MG63 (cell line): ENCODE results near the gene PRKG1. TPM values are rescaled to one million over a fixed set of nuclear protein-coding genes. Genes with fewer than 3 reads are reported as not detected.
"Not testable (repeated sequence)": the region's sequence is repeated elsewhere in the genome, so short reads cannot be mapped to it uniquely, and the experiment has no call there.

ENCODE experiments used
- DNase-seq: peaks from one replicate; pipeline ENCODE4 v3.0.0-alpha.2; 2020
- H3K27me3 ChIP-seq: fragments of 250-450 bp; sonication (Bioruptor Pico); 2 replicates; pipeline ENCODE4 v1.5.1; 2020; ENCODE audit warnings: mild to moderate bottlenecking, moderate library complexity
- H3K36me3 ChIP-seq: fragments of 250-450 bp; sonication (Bioruptor Pico); 2 replicates; pipeline ENCODE4 v1.5.1; 2020; ENCODE audit warnings: mild to moderate bottlenecking, moderate library complexity
- H3K4me3 ChIP-seq: fragments of 250-450 bp; sonication (Bioruptor Pico); 2 replicates; pipeline ENCODE4 v1.5.1; 2020; ENCODE audit warnings: mild to moderate bottlenecking, moderate library complexity
- H3K9me3 ChIP-seq: fragments of 250-450 bp; sonication (Bioruptor Pico); 2 replicates; pipeline ENCODE4 v1.5.1; 2020; ENCODE audit warnings: mild to moderate bottlenecking, moderate library complexity
- total RNA-seq: library from RNA; depleted of rRNA; stranded (reverse); fragments of >200 nt; shearing (Covaris generic); gene quantifications from 2 replicates; pipeline ENCODE4 v1.2.3, GENCODE V29; 2014; ENCODE audit warnings: low replicate concordance

The PRKG1 gene
- total RNA-seq, 1 experiment from 2014 or later = 3.9 TPM

DNA sequence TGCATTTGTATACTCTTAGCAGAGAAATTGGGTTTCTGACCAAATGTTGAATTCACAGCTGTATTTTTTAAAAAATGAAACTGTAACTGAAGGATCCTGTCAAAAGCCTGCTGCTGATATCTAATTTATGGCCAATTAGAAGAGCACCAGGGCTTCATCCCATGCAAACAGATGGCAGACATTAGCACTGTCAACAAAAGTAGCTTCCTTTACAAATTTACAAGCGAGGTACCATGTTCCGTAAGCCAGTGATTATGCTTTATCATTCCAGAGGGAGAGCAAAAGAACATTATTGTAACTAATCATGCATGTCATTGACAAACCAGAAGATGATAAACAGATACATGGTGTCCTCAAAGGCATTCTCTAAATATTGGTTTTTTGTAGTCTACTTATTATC is 1062.6 kb downstream of the PRKG1 start:
- no peak for DNase-seq
- Histone ChIP-seq H3K27me3 (no peaks in the 10 kb centered on the region), H3K36me3 (no peaks in the 10 kb centered on the region), H3K4me3 (no peak overlapping the region), H3K9me3 (no peaks in the 10 kb centered on the region)

DNA sequence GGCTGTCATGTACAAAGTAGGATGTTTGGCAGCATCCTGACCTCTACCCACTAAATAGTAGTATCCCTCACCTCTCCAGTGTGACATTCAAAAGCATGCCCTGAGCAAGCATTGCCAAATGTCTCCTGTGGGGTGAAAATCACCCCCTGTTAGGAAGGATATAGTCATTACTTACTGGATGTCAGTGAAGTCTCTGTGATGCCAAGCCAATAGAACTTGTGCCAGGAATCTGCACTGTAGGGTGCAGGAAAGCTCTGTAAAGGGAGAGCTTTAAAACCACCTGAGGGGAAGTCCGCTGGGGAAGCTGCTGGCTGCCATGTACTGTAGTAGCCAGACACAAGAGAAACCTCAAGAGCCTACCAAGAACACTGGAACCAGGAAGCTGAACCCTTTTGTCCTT is 1069.1 kb downstream of the PRKG1 start:
- DNase-seq = peak; percentile 25
- Histone ChIP-seq H3K9me3 (no peaks in the 10 kb centered on the region), H3K27me3 (no peaks in the 10 kb centered on the region), H3K4me3 (no peak overlapping the region), H3K36me3 (no peaks in the 10 kb centered on the region)

DNA sequence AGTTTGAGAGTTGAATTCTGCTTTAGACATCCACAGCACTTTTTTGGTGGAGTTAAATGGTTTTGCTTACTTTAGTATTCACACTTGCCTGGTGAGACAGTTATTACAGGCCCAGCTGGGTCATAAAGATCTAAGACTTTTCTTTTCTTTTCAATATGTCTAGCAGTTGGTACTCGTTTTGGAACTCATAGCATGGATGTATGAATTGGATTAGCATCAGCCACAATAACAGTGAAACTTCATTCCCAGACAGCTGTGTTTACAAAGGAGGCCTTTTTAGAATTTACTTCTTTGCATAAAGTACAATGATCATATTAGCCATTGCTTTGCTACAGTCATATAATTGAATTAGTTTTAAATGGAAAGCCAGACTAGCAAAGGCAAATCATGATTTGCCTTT is 1071.3 kb downstream of the PRKG1 start:
- no peaks in the 10 kb centered on the region for H3K36me3 ChIP-seq
- no peaks in the 10 kb centered on the region for H3K9me3 ChIP-seq
- DNase-seq = no peak
- H3K27me3 ChIP-seq = no peaks in the 10 kb centered on the region
- no peak overlapping the region for H3K4me3 ChIP-seq

DNA sequence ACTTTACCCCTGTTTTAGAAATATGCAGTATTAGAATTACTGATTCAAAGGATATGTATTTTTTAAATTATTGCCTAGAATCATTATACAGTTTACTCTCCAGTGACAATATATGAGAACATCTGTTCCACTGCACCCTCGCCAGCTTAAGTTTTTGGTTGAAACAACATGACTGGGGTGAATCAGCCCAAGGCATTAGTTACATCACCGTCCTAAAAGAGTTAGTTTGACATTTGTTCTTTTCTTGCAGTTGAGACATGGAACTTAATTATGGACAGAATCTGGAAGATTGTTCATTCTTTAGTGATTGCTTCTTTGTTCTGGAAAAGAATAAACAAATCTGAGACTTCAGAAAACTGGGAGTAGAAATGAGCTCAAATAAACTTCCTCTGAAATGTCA is 1072.5 kb downstream of the PRKG1 start:
- H3K27me3 ChIP-seq = no peaks in the 10 kb centered on the region
- DNase-seq = peak; percentile 54

DNA sequence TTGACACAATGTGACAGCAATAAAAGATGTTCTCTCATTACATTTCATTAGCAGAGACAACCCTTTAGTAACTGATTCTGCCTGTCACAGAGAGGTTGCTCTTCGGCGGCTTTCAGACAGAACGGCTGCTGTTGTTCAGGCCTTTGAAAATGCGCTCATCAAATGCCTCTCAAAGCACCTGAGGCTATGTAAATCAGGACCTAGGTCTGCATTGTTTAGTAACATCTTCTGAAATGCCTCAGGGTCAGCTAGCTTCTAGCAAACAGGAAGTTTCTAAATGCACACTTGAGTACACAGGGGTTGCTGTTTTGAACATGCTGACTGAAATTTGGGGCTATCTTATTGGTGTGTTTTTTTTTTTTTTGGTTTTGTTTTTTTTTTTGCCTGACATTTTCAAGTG is 1096.5 kb downstream of the PRKG1 start:
- DNase-seq = no peak
- Histone ChIP-seq H3K36me3 (no peaks in the 10 kb centered on the region), H3K27me3 (no peaks in the 10 kb centered on the region), H3K9me3 (no peaks in the 10 kb centered on the region), H3K4me3 (no peak overlapping the region)

More for the DNA sequence above, 1072.5 kb downstream of the PRKG1 start:
- H3K9me3 ChIP-seq = no peaks in the 10 kb centered on the region
- H3K36me3 ChIP-seq = no peaks in the 10 kb centered on the region
- no peak overlapping the region for H3K4me3 ChIP-seq

DNA sequence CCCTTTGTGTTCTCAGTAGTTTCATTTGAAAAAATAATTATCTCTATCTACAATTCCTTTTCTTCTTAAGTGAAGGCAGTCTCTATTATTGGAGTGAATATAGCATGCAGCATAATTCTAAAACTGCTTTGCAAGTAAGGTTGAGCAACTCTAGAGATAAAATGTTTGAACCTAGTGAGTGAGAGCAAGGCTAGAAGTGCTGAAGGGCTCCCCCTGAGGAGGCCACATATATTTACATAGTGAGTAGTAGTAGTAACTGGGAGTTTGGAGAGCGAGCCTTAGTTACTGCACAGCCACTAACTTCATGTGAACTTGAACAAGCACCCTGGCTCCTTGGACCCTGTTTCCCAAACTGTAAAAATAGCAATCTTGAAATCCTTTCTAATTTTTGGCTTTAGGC is 1098.3 kb downstream of the PRKG1 start:
- H3K36me3 ChIP-seq = no peaks in the 10 kb centered on the region
- no peak overlapping the region for H3K4me3 ChIP-seq
- H3K27me3 ChIP-seq = no peaks in the 10 kb centered on the region
- no peak for DNase-seq
- H3K9me3 ChIP-seq = peaks cover 8% of the 10 kb centered on the region

DNA sequence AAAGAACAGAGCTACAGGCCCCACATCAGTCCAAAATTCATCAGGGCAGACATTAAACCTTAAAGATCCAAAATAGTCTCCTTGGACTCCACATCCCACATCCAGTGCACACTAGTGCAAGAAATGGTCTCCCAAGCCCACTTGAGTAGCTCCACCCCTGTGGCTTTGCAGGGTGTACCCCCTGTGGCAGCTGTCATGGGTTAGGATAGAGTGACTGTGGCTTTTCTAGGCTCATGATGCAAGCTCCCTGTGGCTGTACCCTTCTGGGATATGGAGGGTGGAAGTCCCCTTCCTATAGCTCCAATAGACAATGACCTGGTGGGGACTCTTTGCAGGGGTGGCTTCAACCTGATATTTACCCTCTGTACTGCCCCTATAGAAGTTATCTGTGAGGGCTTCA is 1111.0 kb downstream of the PRKG1 start:
- no peaks in the 10 kb centered on the region; the same call in 1 of the 2 replicates for H3K9me3 ChIP-seq
- H3K36me3 ChIP-seq = no peaks in the 10 kb centered on the region
- H3K27me3 ChIP-seq = no peaks in the 10 kb centered on the region
- no peak overlapping the region for H3K4me3 ChIP-seq
- no peak for DNase-seq

DNA sequence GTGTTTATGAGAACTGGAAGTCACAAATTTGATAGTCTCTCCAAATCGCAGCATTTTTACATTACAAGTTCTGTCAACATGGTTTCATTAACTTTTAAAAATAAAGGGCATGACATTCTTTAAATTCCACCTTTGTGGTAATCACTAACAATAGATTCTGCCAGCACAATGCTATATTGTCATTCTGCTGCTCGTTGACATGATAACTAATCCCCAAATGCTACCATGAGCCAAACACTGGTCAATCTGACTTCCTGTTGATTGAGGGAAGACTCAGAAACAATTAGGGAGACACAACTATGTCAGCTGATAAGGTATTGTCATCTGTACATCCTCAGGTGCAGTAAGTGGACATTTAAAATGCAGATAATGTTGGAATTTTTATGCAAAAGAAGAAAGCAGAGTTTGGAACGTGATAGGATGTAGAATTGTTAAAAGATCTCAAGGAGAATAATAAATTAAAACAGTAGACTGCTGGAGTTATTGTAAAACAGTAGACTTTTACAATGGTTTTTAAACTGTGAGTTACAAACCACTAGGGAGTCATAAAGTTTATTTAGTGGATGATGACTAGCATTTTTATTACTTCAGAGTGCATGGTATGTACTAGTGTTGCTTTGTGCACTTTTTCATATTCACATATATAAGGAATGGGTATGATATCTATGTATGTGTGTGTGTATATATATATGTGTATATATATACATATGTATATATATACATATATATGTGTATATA is 1113.4 kb downstream of the PRKG1 start:
- Histone ChIP-seq H3K9me3 (no peaks in the 10 kb centered on the region; the same call in 1 of the 2 replicates), H3K27me3 (no peaks in the 10 kb centered on the region), H3K36me3 (no peaks in the 10 kb centered on the region), H3K4me3 (no peak overlapping the region)
- DNase-seq = no peak

DNA sequence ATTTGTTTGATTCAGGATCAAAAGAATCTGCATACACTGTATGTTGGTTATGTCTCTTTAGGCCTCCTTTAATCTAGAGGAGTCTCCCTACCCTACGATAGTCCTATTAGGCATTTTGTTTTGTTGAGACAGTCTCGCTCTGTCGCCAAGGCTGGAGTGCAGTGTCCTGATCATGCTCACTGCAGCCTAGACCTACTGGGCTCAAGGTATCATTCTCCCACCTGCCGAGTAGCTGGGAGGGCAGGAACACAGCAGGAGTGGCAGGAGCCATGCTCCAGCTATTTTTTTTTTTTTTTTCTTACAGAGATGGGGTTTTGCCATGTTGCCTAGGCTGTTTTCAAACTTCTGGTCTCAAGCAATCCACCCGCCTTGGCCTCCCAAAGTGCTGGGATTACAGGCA is 1116.8 kb downstream of the PRKG1 start:
- Histone ChIP-seq H3K4me3 (no peak overlapping the region), H3K9me3 (no peaks in the 10 kb centered on the region), H3K36me3 (no peaks in the 10 kb centered on the region), H3K27me3 (no peaks in the 10 kb centered on the region)
- DNase-seq = no peak

DNA sequence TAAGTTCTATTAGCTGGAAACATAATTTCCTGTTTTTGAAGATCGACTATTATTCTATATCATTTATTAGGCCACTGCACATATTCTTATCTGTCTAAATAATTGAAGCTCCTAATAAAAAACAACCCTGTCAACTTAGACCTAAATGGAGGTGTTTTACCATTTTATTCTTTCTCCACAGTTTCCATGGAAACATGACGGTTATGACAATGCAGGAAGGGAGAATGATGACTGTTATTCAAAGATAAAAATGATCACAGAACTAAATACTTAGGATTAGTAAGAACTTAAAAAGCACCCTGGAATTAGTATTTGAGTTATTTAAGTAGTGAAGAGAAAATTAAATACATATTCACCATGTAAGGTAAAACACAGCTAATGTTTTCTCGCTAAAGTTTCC is 1119.9 kb downstream of the PRKG1 start:
- H3K27me3 ChIP-seq = no peaks in the 10 kb centered on the region
- no peaks in the 10 kb centered on the region for H3K36me3 ChIP-seq
- no peak for DNase-seq
- no peaks in the 10 kb centered on the region for H3K9me3 ChIP-seq
- no peak overlapping the region for H3K4me3 ChIP-seq

DNA sequence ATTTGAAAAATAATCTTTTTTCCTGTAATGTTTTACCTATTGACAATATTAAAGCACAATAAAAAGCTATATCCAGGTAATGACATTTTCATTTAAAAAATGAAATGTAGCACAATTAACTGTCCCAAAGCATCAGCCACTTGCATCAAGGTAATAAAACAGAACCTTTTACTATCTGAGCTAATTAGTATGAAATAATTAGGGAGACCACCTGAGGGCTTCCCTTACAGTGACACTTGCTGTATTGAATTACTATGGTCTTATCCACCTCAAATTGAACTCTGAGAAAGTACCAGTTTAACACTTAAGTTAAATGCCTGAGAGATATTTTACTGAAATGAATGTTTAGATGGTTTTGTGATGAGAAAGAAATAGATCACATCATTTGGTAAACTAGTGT is 1120.4 kb downstream of the PRKG1 start:
- Histone ChIP-seq H3K9me3 (no peaks in the 10 kb centered on the region), H3K27me3 (no peaks in the 10 kb centered on the region), H3K36me3 (no peaks in the 10 kb centered on the region), H3K4me3 (no peak overlapping the region)
- no peak for DNase-seq

DNA sequence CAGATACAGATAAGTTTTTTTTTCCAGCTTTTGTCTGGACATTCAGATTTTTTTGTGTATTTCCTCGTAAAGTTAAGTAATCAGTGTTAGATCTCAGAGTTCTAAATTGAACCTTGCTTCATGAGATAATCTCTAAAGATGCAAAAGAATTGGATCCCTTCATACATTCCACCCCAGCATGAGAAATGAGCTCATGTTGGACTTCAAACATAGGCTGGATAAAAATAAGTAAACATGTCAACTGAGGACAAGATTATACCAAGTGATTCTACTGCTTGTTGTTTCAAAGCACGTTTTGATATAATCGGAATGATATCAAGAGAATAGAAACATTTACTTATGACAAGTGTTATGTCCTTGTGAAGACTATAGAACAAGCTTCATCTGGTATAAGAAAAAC is 1122.8 kb downstream of the PRKG1 start:
- Histone ChIP-seq H3K27me3 (no peaks in the 10 kb centered on the region), H3K36me3 (no peaks in the 10 kb centered on the region), H3K4me3 (no peak overlapping the region), H3K9me3 (no peaks in the 10 kb centered on the region)
- no peak for DNase-seq

DNA sequence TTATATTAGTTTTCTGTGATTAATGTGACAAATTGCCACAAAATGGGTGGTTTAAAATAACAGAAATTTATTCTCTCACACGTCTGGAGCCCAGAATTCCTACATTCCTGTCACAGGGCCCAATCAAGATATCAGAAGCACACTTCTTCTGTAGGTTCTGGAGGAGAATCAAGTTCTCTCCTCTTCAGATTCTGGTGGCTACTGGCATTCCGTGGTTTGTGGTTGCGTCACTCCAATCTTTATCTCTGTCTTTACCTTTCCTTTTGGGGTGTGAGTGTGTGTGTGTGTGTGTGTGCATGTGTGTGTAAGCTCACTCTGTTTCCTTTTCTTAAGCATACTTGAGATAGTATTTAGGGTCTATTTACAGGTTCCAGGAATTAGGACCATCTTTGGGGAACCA is 1124.3 kb downstream of the PRKG1 start:
- no peaks in the 10 kb centered on the region for H3K36me3 ChIP-seq
- H3K4me3 ChIP-seq = no peak overlapping the region
- no peaks in the 10 kb centered on the region for H3K9me3 ChIP-seq
- H3K27me3 ChIP-seq = no peaks in the 10 kb centered on the region
- DNase-seq = no peak

DNA sequence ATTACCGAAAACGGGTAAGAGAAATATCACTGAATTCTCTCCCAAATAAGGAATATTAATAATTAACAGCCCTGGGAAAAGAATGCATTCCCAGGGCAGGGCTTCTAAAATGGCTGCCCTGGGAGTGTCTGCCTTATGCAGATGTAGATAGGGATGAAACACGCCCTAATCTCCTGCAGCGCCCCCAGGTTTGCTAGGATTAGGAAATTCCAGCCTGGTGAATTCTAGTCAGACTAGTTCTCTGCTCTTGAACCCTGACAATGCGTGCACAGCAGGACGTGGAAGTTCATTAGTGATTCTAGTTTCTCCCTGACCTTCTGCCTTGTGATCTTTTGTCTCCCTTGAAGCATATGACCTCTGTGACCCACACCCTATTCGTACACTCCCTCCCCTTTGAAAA is 1130.6 kb downstream of the PRKG1 start:
- H3K36me3 ChIP-seq, DNase-seq, H3K9me3 ChIP-seq: not testable (repeated sequence)

DNA sequence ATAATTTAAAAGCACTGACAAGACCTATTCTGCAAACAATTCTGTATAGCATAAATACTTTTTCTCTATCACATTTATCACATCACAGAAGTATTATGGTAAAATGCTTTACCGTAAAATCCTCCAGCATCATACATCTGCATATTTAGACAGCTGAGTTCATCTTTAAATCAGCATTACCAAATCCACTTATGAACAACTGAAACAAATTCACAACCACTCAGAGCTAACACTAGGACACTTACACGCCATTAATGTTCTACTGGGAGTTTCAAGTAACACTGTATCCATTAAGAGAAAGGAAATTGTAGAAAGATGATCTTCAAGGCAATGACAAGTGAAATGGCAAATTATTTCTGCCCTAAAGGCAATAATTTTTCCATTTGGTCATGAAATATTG is 1134.1 kb downstream of the PRKG1 start:
- no peaks in the 10 kb centered on the region for H3K27me3 ChIP-seq
- no peaks in the 10 kb centered on the region for H3K36me3 ChIP-seq
- DNase-seq = no peak
- no peaks in the 10 kb centered on the region; the same call in none of the 2 replicates for H3K9me3 ChIP-seq
- no peak overlapping the region for H3K4me3 ChIP-seq

More for the DNA sequence above, 1130.6 kb downstream of the PRKG1 start:
- not testable (repeated sequence) for H3K4me3 ChIP-seq, H3K27me3 ChIP-seq

DNA sequence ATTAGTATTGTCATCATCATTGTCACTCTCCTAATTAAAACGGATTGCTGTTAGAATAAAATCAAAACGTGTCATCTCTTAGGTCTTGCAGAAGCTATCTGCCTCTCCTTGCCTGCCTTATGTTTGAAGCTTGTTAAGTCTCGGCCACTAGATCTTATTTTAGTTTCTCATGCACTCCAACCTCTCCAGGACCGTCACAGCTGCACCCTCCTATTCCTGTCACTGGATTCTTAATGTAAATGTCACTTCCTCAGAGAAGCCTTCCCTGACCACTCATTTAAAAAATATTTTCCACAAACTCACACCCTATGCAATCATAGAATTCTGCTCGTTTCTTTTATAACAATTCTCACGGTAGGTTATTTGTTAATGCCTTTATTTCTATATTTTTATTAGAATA is 1135.9 kb downstream of the PRKG1 start:
- H3K9me3 ChIP-seq = no peaks in the 10 kb centered on the region; the same call in 1 of the 2 replicates
- DNase-seq = no peak
- H3K27me3 ChIP-seq = no peaks in the 10 kb centered on the region
- no peak overlapping the region for H3K4me3 ChIP-seq
- no peaks in the 10 kb centered on the region for H3K36me3 ChIP-seq

DNA sequence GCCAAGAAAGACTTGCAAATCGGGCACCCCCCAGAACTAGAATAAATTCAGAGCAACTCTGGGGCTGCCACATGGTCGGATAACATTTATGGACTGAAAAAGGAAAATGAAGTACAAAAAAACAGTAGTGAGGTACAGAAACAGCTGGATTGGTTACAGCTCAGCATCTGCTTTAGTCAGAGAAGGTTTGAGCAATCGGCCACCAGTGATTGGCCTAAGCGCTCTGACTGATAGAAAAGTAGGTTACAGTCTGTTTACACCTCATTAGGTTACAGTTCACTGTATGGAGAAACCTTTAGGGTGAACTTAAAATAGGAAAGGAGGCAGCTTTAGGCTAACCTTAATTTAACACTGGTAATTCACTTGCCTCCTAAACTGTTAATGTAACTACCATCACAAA is 1137.8 kb downstream of the PRKG1 start:
- no peaks in the 10 kb centered on the region for H3K9me3 ChIP-seq
- no peak overlapping the region for H3K4me3 ChIP-seq
- no peaks in the 10 kb centered on the region for H3K36me3 ChIP-seq
- H3K27me3 ChIP-seq = no peaks in the 10 kb centered on the region
- no peak for DNase-seq

DNA sequence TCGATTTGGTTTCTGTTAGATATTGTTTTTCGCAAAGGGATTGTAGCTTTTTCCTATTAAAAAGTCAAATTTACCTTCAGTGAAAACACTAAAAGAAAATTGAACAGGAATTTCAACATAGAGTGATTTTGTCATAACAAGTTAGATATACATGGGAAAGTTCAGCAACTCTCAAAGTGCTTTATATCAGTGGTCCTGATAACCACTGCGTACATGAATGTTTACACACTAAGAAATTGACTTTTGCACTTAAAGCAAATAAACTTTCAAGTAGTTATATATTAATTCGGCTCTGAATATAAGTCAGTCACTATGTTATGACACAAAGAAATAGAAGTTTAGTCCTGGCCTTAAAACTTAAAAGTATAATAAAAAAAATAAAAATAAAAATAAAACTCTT is 1138.5 kb downstream of the PRKG1 start:
- H3K36me3 ChIP-seq = no peaks in the 10 kb centered on the region
- no peak overlapping the region for H3K4me3 ChIP-seq
- no peak for DNase-seq
- H3K9me3 ChIP-seq = no peaks in the 10 kb centered on the region
- H3K27me3 ChIP-seq = no peaks in the 10 kb centered on the region
